HG03135 (cell line): Measurements from ENCODE around the gene MREG.
"Not testable (repeated sequence)": the region's sequence is repeated elsewhere in the genome, so short reads cannot be mapped to it uniquely, and the experiment has no call there.

Experiments
- ATAC-seq: cut with Tn5 transposase; IDR thresholded peaks from one replicate; pipeline ENCODE4 v1.9.1; 2021; ENCODE audit warnings: mild to moderate bottlenecking, moderate library complexity; ENCODE audit not compliant: unreplicated experiment

The MREG gene

DNA sequence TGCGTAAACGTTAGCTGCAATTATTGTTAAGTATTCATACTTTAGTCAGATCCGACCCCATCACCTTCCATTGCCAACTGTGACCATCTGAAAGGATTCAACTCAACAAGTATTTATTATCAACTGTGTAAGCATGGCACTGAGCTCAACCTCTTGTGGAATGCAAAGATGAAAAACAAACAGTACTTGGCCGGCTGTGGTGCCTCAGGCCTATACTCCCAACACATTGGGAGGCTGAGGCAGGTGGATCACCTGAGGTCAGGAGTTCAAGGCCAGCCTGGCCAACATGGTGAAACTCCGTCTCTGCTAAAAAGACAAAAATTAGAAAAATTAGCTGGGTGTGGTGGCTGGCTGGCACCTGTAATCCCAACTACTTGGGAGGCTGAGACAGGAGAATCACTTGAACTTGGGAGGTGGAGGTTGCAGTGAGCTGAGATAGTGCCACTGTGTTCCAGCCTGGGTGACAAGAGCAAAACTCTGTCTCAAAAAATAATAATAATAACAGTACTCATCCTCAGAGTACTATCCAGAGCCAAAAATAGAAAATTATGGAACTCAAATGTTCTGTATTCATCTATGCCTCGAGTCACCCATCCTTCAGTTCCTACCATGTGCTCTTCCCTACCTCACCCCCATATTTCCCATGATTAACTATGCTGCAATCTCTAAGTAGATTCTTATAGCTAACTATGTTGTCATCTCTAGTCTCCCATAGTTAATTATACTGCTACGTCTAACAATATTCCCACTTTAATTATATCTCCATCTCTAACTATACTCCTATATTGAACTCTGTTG, 8.6 kb upstream of the MREG start:
- ATAC-seq = no peak

DNA sequence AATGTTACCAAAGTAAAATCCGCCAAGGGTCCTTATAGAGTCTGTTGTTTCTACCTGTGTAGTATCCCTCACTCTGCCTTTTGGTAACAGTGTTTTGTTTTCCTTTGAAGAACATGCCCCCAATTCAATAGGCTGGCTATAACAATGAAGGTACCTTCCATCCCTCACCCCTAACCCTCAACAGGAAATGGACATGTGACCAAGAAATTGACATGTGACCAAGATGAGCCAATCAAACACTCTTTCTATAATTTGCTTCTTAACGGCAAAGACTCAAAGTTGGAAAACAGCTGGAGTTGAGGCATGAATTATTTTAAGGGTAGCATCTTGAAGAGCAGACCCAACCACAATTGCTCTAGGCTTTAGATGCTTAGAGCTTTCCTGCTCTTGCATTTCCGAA, 5.4 kb upstream of the MREG start:
- no peak for ATAC-seq

DNA sequence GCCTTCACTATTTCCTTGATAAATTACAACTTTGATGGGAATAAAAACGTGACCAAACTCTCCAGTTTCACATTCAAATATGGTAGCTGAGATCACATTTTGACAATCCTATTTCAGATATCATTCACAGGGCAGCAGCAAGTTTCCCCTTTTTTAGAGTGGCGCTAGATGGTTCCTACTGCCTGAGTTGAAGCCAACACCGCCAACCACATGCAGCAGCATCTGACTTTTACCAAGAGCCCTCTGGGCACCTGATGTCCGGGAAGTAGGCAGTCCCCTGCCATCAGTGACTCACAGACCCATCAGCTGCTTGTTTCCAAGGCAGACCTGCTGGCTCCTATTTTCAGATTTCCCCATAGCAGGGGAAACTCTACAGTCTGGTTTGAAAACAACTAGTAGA, 4.0 kb upstream of the MREG start:
- no peak for ATAC-seq

DNA sequence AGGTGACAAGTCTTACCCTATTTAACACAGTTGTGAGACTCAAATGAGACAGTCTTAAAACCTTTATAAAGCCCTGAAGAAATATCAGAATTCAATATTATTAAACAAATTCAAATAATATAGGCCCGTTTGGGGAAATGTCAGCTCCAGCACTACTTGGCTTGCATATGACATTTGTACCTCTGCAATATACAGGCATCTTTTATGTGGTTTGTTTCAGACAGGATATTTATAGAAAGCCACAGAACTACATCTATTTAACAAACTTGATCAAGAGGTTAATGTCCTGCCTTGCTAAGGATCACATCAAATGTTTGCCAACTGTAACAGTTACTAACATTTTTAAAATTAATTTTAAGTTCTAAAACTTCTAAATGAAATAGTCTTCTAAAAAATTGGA, 3.2 kb upstream of the MREG start:
- no peak for ATAC-seq

DNA sequence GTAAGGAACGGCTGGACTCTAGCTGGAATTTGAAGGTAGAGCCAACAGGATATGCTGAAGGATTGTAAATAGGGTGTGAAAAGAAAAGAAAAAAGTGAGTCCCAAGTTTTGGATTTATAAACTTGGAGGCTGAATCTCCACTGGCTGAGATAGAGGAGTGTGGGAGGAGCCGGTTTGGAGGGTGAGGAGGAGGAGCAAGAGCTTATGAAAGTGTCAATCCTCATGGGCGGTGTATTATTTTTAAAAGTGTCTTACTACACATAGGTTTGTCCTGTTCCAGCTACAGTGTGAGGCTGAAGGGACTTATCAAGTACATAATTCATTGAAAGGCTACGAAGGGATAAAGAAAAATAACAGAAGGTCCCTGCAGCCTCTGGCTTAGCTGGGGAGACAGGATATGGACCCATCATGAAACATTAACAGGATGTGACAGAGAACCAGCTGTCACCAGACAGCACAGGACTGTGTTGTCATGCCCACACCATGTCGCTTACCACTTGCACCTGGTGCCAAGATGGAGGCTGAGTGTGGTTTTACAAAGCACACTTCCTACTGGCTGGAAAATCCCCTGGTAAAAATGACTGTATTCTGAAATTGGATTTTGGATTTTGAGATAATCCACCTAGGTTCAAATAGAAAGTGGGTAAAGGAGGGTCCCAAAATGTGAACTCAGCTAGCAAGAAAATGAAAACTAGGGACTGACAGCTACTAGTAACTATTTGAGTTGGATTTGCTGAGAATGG, 2.5 kb upstream of the MREG start:
- ATAC-seq = peak; percentile 86

DNA sequence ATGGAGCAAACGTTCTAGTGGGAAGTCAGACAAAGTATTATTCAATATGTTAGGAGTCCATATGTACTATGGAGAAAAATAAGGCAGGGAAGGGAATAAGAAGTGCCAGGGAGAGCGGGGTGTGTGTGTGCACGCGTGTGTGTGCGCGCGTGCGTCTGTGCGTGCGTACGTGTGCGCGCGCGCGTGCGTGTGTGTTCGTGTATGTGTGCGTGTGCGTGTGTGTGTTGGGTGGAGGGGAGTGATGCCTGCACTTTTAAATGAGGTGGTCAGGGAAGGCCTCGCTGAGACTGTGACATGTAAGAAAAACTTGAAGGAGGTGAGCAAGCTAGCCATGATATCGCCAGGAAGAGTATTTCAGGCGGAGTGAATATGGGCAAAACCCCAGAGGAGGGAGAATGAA, 1.6 kb upstream of the MREG start:
- no peak for ATAC-seq

DNA sequence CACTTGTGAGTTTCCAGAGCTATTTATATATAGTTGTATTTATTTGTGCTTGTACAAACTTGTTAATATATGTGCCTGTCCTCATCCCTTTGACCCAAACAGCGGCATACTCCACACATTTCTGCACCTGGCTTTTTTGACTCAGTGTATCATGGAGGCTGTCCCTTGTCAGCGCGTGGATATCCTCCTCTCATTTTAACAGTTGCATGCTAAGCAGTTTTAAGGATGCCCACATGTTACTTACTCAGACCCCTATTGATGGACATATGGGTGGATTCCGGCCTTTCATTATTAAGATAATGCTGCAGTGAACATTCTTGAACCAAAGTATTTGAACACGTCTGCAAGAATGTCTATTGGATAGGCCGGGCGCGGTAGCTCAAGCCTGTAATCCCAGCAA, 655 bp upstream of the MREG start:
- no peak for ATAC-seq

DNA sequence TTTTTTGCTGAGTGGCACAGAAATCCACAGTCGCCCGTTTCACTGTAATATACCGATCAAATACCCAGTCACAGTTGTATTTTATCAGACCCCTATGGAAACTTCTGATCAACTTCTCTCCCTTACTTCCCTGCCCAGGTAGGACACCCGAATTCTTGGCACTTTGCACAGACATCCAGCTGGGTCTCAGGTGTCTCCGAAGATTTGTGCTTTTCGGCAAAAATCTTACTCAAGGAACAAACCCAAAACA, 596 bp downstream of the MREG start:
- no peak for ATAC-seq

DNA sequence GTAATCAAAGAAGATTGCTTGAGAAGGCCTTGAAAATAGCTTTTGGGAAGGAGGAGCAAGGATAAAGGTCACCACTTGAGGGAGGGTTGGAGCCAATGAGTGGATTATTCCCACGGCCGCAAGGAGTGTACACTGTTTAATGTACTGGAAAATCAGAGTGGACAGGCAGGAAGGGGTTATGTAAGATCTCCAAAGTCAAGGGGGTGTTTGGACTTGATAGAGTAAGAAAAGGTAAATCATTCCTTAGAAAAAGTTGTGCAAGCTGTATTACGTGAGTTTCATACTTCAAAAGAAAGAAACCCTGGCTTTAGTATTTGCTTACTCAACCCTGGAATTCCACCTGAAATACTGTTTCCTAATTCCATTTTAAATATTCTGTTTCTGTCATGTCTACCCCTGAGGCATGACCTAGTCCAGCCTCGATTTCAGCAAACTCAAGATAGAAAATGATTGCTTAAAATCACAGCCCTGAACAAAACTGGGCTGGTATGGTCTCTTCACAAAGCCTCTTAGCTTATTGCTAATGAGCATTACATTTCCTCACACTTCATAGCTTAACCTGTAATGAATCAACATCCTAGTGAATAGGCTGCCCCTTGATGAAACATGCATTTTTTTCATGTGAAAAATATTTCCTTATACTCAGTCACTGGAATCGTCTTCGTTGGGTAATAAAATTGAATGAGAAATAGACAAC, 1.1 kb downstream of the MREG start:
- ATAC-seq = no peak

DNA sequence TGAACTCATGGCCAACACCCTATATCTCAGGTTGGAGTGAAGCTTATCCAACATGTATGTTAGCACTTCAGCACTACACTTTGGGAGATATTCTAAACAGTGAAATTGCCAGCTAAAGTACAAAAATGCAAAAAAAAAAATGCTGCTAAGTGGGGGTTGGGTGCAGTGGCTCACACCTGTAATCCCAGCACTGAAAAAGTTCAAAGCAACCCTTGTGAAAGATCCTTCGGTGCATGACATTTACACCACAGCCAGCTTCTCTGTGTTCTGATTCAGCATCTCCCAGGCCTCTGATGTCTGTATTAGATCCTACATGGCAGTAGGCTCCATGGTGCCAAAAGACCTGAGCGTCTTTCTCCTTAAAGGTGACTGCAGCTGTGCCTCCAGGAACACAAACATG, 4.1 kb downstream of the MREG start:
- not testable (repeated sequence) for ATAC-seq

DNA sequence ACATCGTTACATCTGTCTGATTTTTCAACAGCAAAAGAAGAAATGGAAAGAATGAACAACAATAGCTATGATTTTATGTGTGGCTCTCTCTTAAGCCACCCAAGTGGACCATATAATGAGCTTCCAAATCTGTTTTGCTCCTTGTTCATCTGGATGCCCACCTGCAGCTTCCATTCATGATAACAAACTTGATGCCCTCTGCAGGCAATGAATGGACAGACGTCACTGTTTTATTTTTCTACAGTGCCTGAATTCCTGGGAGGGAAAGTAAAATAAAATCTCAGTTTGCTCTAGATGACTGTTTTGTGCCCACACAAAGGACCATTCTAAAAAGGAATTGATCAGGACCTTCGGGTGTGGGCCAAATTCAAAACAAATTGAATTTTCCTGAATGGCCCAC, 5.0 kb downstream of the MREG start:
- no peak for ATAC-seq

DNA sequence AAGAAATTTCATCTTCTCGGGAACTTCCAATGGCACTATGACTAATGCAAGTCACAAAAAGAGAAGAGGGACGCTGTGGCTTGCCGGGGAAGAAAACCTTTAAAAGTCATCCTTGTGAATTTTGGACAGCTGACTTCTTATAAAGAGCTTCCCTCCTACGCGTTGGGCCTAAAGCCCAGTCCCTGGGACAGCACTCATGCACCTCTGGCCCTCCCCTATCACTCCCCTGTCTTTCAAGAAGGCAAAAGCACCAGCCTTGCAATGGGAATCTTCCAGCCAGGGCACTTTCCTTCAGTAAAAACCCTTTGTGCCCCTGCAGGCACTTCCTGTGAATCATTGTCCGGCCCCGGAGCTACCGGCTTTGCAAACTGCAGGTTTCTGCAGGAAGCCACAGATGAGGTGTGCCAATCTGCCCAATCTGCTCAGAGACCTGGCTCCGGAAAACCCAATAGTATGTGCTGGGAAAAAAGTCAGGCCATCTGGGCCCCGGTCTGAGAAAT, 7.1 kb downstream of the MREG start:
- ATAC-seq = peak; percentile 37

DNA sequence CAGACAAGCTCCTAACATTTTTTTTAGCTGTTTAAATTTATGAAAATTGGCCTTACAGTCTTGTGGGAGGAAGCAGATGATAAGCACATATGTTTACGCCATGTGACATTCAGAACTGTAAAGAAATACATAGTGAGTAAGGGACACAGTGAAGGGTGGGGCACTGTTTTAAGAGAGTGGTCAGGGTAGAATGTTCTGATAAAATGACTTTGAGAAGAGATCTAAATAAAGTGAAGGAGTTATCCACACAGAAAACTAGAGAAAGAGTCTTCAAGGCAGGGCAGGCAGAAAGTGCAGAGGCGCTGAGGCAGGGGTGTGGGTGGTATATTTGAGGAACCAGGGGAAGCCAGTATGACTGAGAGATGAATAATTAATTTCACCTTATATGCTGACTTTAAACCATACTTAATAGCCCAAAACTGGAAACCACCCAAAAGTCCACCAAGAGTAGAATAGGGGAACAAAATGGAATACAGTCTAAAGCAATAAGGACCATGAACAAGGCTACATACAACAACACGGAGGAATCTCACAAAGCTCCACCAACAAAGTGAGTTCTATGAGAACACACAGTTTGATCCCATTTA, 8.6 kb downstream of the MREG start:
- ATAC-seq = peak; percentile 32

DNA sequence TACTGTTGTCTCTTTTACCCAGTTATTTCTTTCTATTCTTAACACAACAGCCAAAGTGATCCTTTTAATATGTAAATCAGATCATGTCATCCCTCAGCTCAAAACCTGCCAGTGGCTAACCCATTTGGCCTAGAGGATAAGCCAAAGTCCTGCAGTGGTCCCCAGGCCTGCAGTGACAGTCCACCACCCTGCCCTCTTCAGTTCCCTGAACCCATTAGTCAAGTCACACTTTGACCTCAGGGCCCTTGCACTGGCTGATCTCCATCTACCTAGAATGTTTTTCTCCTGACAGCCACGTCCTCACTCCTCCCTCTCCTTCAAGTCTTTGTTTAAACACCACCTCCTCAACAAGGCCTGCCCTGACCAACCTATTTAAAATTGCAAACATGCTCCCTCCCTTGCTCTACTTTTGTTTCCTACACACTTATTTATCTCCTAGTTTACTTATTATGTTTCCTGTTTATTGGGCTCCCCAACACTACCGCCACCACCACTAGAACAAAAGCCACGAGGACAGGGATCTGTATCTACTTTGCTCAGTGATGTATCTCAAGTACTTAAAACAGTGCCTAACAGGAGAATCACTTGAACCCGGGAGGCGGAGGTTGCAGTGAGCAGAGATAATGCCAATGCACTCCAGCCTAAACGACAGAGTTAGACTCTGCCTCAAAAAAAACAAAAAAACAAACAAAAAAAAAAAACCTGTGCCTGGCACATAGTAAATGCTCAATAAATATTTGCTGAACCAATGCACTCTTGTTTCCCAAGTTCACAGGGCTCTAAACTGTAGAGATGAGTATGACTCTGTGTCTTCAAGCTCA, 9.3 kb downstream of the MREG start:
- no peak for ATAC-seq

DNA sequence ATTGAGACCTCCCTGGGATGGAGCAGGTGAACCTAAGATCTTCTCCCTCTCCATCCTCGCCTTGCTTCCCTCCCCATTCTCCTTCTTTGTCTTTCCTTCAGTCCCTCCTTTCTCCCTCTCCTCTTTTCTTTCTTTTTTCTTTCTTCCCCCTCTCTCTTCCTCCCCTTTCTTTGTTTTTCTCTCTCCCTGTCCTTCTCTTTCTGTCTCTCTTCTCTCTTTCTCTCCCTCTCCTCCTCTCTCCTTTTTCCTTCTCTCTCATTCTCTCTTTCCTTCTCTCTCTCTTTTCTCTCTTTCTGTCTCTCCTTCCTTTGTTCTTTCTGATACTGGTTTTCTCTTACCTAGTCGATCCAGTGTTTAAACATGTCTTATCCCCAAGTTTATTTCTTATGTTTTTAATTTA, 10.7 kb downstream of the MREG start:
- ATAC-seq = no peak

DNA sequence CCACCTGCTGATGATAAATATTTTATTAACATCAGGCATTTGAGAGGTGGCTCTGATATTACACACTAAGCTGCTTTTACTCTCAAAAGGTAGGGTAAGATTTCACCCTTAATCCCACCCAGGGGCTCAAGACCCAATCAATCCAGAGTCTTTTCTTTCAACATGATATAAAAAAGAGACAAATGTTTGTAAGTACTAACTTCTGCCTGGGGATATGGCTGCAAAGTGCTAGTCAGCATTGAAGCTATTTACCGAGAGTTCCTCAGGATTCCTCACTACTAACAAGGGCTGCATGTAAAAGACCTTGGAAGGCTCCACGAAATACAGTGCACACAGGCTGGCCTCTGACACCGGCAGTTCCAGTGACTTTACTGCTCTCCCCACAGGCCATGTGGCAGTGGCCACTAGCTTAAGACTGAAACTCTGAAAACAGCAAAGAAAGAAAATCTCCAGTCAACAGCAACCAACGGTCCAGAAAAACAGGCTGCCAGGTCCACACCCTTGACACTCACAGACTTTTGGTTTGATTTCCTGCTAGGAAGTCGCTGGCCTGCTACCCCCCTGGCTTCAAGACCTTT, 11.2 kb downstream of the MREG start:
- ATAC-seq = no peak

DNA sequence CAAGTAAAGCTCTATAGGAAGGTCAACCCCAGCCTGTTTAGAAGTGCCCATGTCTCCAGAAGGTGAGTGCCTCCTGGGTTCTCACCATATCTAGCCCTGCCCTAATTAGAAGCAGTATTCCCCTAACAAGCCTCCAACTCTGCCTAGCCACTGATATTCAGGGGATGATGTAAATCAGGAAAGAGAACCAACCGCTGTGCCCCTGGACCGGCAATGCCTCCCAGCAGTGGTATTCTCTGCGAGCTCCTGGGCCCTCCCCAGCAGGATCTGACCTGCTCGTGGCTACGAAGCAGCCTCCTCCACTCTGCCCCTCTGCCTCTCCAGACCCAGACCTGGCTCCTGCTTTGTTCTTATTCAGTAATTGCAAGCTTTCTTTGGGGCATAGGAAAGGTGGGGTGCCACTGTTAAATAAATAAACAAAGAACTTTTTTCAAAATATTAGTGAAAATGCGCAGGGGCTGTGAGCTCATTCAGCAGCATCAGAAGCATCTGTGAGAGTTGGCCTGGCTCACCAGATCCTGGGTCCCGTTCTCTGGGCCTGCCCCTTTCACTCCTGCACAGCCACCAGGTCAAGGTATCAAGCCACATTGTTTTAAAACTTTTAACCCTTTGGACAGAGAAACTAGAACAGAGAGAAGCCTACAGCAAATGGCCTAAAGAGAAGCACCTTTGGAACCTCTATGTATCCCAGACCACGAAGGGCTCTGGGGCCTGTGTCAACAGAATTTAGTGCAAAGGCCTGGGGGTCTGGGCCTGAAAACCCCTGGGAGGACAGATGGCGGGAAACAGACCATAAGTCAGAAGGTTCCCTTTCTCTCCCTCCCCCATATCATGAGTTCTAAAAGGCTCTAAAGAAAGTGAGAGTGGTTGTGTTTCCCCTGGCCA, 11.9 kb downstream of the MREG start:
- no peak for ATAC-seq

DNA sequence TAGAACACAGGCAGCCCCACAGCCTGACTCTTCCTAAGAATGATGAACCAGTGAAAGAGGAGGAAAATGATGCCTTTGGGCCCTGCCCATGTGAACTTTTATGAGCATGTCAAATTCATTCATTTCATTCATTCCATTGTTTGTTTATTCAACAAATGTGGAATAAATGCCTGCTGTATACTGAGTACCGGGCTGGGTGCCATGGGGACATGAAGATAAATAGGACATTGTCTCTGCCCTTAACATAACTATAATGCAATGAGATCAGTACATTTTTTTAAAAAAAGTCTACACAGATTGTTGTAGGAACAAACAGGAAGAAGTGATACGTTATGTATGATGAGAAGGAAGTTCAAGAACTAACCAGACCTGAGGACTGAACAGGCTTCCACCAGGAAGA, 14.7 kb downstream of the MREG start:
- ATAC-seq = no peak

DNA sequence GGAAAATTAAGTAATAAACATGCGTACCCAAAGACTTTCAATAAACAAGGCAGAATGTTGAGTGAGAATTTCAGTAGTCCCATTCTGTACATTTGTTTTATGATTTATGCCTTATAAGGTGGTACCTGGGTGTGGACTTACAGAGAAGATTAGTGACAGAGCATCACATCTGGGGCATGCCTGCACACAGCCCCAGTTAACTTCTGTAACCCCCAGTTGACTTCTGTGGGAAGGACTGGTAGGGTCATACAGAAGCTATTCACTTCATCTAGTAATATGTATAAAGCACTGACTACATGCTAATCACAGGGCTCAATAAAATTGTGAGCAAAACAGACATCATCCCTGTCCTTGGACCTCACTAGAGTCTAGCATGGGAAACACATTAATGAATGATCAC, 16.1 kb downstream of the MREG start:
- ATAC-seq = no peak

DNA sequence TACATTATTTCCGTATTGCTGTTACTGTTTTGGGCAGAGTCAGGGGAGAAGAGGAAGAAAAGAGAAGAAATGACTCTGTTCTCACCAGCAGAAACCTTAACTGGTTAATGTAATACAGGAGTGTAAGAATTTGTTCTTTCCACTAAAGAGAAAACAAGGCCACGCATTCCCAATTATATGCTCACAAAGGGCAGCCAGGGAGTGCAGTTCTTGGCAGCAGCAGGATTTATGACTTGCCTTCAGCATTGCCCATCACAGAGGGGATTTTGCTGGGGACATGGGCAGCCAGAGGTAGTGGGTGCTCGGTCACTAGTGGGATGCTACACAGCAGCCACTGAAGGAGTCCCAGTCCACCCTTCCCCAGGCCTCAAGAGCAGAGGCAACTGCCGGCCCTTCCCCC, 18.4 kb downstream of the MREG start:
- no peak for ATAC-seq
